Psoas muscle (tissue), 8 donors: Measurements from ENCODE around the gene FMO3. TPM values are rescaled to one million over a fixed set of nuclear protein-coding genes. Genes with fewer than 3 reads are reported as not detected.

Experiments used
- ATAC-seq, 4 donors: fragments of 200-7000 bp; cut with Tn5 transposase; one replicate each; pipeline ENCODE4 v1.9.1; 2020; ENCODE audit warnings: moderate library complexity in 3 of 4, mild to moderate bottlenecking in 2 of 4
- DNase-seq, 2 donors: peaks; one replicate each; pipeline ENCODE4 v3.0.0-alpha.2; 2020
- H3K27ac ChIP-seq: fragments of 200-600 bp; one replicate; pipeline ENCODE4 v1.8.0; 2022
- H3K27me3 ChIP-seq, 3 donors: fragments of 200-600 bp in 1 of 3; one replicate each; pipeline versions ENCODE4 v1.6.1 to v1.8.0; 2013 to 2022; ENCODE audit warnings: low read length in 2 of 3, mild to moderate bottlenecking in 2 of 3, moderate library complexity in 1 of 3; ENCODE audit not compliant: insufficient read depth in 3 of 3
- H3K36me3 ChIP-seq, 2 donors: fragments of 200-600 bp in 1 of 2; one replicate each; pipeline versions ENCODE4 v1.6.1 to v1.8.0; 2013 to 2022; ENCODE audit warnings: low read depth in 1 of 2, mild to moderate bottlenecking in 1 of 2, moderate library complexity in 1 of 2; ENCODE audit not compliant: insufficient read depth in 1 of 2
- H3K4me1 ChIP-seq: fragments of 200-600 bp; one replicate; pipeline ENCODE4 v1.8.0; 2022
- H3K4me3 ChIP-seq: fragments of 200-600 bp; one replicate; pipeline ENCODE4 v1.8.0; 2022; ENCODE audit warnings: mild to moderate bottlenecking
- H3K9me3 ChIP-seq: fragments of 200-600 bp; one replicate; pipeline ENCODE4 v1.8.0; 2022
- CTCF ChIP-seq: fragments of 200-600 bp; IDR thresholded peaks from one replicate; pipeline ENCODE4 v1.8.0; 2022; ENCODE audit warnings: antibody characterized with exemption
- WGBS, 3 donors: extraction: QIAGEN DNeasy Blood & Tissue Kit; methylation state at CpG; one replicate each; pipeline versions ENCODE4 v1.1.6 to v1.1.7; 2013; 5-methylcytosine and 5-hydroxymethylcytosine counted together
- intact Hi-C, 2 donors: fragments of 100-400 bp; cut with DNase I; formaldehyde crosslinking; loops; one replicate each; pipeline versions ENCODE4 v1.11.0 to v1.14.2; 2022
- long read RNA-seq, 2 donors: library from polyadenylated mRNA; unstranded; transcript quantifications; one replicate each; pipeline ENCODE4 v2.0.0, GENCODE V29; 2021
- polyA plus RNA-seq, 3 donors: library from polyadenylated mRNA; stranded (reverse); fragments of 200-250 nt; gene quantifications; one replicate each; pipeline ENCODE4 v1.2.3, GENCODE V29; 2013
- total RNA-seq, 4 donors: library from RNA; stranded (reverse); fragmentation: NEBNext Ultra II Directional in 2 of 4; extraction: Animal tissue kit (Norgen Biotek cat#: 25700) in 2 of 4; gene quantifications; one replicate each; pipeline versions ENCODE4 v1.2.1 to v1.2.4, GENCODE V29; 2021 to 2023
- donor health status: healthy with polysubstance abuse.
- donor health status: DM: no; HTN: no; CAD: no; lungs with moderate emphysema.
- donor health status: Bipolar disorder and iron deficiency.
- donor health status: healthy.
- donor health status: DM: yes; HTN: yes; CAD: no.
- donor health status: DM: no; HTN: no; CAD: no.
- donor health status: DM: no; HTN: no; CAD: no.
- donor health status: DM: yes; HTN: yes; CAD: no.

The FMO3 gene
- total RNA-seq (1 to 10 TPM in 2 of 4 donors, under 1 TPM in 2; 0.48 to 3.6 (median 1.6) TPM), polyA plus RNA-seq (1 to 10 TPM in 2 of 3 donors, under 1 TPM in 1; 0.92 to 1.6 (median 1.4) TPM)
- long read RNA-seq, donor 1, partial matches to known transcripts = 0 of 1 reads
- long read RNA-seq, donor 1, other reads (novel, unspliced or antisense) = 0 of 1 reads
- long read RNA-seq, donor 2, partial matches to known transcripts = 1 of 1 reads
- long read RNA-seq, donor 2, other reads (novel, unspliced or antisense) = 0 of 1 reads

- no peaks in the 10 kb centered on the region for H3K36me3 ChIP-seq
- ATAC-seq (no peak), DNase-seq (no peak)
- intact Hi-C loops = no loop called here
- H3K9me3 ChIP-seq = no peaks in the 10 kb centered on the region
- H3K27me3 ChIP-seq = no peaks in the 10 kb centered on the region
- TF ChIP-seq CTCF = no peak
- 78 to 86% (median 84%) methylated on average over 5 of the region's 5 CpGs for WGBS, 3 donors
- H3K4me1 ChIP-seq = no peaks in the 10 kb centered on the region
- no peak within 1 kb of the TSS for H3K27ac ChIP-seq
- H3K4me3 ChIP-seq = no peak within 1 kb of the TSS
These were observed at the start of gene FMO3 for GRCh38 chr1:171090604-171091003. Gene FMO3 (plus strand): TSS chr1:171090905. CDS start chr1:171092659, 1,754 bp downstream.

GRCh38 chr1:171048014-171048413 lies 42.7 kb upstream of the FMO3 start:
- Histone ChIP-seq H3K36me3 (no peaks in the 10 kb centered on the region), H3K27ac (no peak overlapping the region), H3K27me3 (no peaks in the 10 kb centered on the region), H3K9me3 (peaks cover 15% of the 10 kb centered on the region), H3K4me1 (no peaks in the 10 kb centered on the region), H3K4me3 (no peak overlapping the region)
- 74 to 87% (median 76%) methylated on average over 2 of the region's 2 CpGs for WGBS, 3 donors
- ATAC-seq = no peak
- TF ChIP-seq CTCF = no peak
- intact Hi-C loops = no loop called here
- DNase-seq = no peak

GRCh38 chr1:171052977-171053376 lies 37.7 kb upstream of the FMO3 start:
- intact Hi-C loops = no loop called here
- no peak for TF ChIP-seq CTCF
- ATAC-seq (no peak), DNase-seq (no peak)
- Histone ChIP-seq H3K27me3 (no peaks in the 10 kb centered on the region), H3K9me3 (peaks cover 5% of the 10 kb centered on the region), H3K4me3 (no peak overlapping the region), H3K27ac (no peak overlapping the region), H3K36me3 (no peaks in the 10 kb centered on the region), H3K4me1 (no peaks in the 10 kb centered on the region)
- WGBS, 3 donors = 89 to 97% (median 95%) methylated on average over 2 of the region's 2 CpGs

- H3K27me3 ChIP-seq = no peaks in the 10 kb centered on the region
- no peak overlapping the region for H3K4me3 ChIP-seq
- TF ChIP-seq CTCF = no peak
- no peak overlapping the region for H3K27ac ChIP-seq
- intact Hi-C loops = no loop called here
- DNase-seq (no peak), ATAC-seq (no peak)
- H3K36me3 ChIP-seq = no peaks in the 10 kb centered on the region
- H3K9me3 ChIP-seq = peaks cover 5% of the 10 kb centered on the region
- no peaks in the 10 kb centered on the region for H3K4me1 ChIP-seq
- 71 to 76% (median 72%) methylated on average over 3 of the region's 3 CpGs for WGBS, 3 donors
These were observed 34.6 kb upstream of the FMO3 start for GRCh38 chr1:171055966-171056643.
